H1 (cell line): Measurements from ENCODE around the gene RCBTB2. TPM values are rescaled to one million over a fixed set of nuclear protein-coding genes. Genes with fewer than 3 reads are reported as not detected.

Experiments used
- CTCF ChIA-PET: fragments of 300-600 bp; sonication (Branson Sonifier 250); formaldehyde crosslinking; loops from one replicate; lab custom pipeline; 2021; ENCODE audit not compliant: partially characterized antibody; lab: Charles Lee
- POLR2A ChIA-PET: fragments of 300-600 bp; sonication (Branson Sonifier 250); formaldehyde crosslinking; loops from one replicate; lab custom pipeline; 2021; ENCODE audit warnings: inconsistent platforms; ENCODE audit not compliant: partially characterized antibody; lab: Charles Lee
- DNase-seq, 2 experiments: peaks; one replicate each; pipeline versions ENCODE4 v3.0.0 to v3.0.0-alpha.2; 2010 to 2022; ENCODE audit warnings: low spot score in 2 of 2, low read depth in 1 of 2, mixed read lengths in 1 of 2
- FAIRE-seq: peaks from 2 replicates; lab custom pipeline; 2011; peaks lifted over from hg19 to GRCh38; lab: Jason Lieb, UNC
- H2AFZ ChIP-seq: 2 replicates; pipeline ENCODE4 v1.8.1; 2012; ENCODE audit warnings: low read length, inconsistent platforms
- H2AK5ac ChIP-seq: 2 replicates; pipeline ENCODE4 v1.6.1; 2013; ENCODE audit warnings: low read depth, low read length
- H2BK120ac ChIP-seq: replicated peaks from 2 replicates; pipeline ENCODE3; 2013; ENCODE audit warnings: low read depth, low read length, inconsistent platforms
- H2BK12ac ChIP-seq: 2 replicates; pipeline ENCODE4 v1.6.1; 2013; ENCODE audit warnings: low read depth, low read length
- H2BK15ac ChIP-seq: 2 replicates; pipeline ENCODE4 v1.6.1; 2013; ENCODE audit warnings: low read length
- H2BK20ac ChIP-seq: 2 replicates; pipeline ENCODE4 v1.6.1; 2013; ENCODE audit warnings: low read length
- H2BK5ac ChIP-seq: 2 replicates; pipeline ENCODE4 v1.6.1; 2013; ENCODE audit warnings: low read depth, low read length
- H3K14ac ChIP-seq: 2 replicates; pipeline ENCODE4 v1.6.1; 2013; ENCODE audit warnings: inconsistent platforms; ENCODE audit not compliant: insufficient read length
- H3K18ac ChIP-seq: 2 replicates; pipeline ENCODE4 v1.6.1; 2013; ENCODE audit warnings: low read length; ENCODE audit errors: extremely low read depth
- H3K23ac ChIP-seq: 2 replicates; pipeline ENCODE4 v1.6.1; 2013; ENCODE audit warnings: inconsistent platforms; ENCODE audit not compliant: insufficient read length
- H3K23me2 ChIP-seq: 2 replicates; pipeline ENCODE4 v1.6.1; 2013; ENCODE audit warnings: low read depth, low read length
- H3K27ac ChIP-seq: 2 replicates; pipeline ENCODE4 v1.6.1; 2011; ENCODE audit warnings: low read depth, low read length, inconsistent platforms
- H3K27me3 ChIP-seq, 4 experiments: replicated peaks in 1 of 4; 1 replicate in 1 of 4; 2 replicates in 3 of 4; pipeline versions ENCODE4 v1.6.1 to v1.8.1; 2011 to 2013; ENCODE audit warnings: low read length in 3 of 4, mild to moderate bottlenecking in 3 of 4, inconsistent platforms in 2 of 4, mixed read lengths in 2 of 4, moderate library complexity in 1 of 4; ENCODE audit not compliant: control insufficient read depth in 3 of 4, insufficient read depth in 3 of 4; ENCODE audit errors: extremely low read depth in 1 of 4
- H3K36me3 ChIP-seq, 4 experiments: 2 replicates each; pipeline versions ENCODE4 v1.6.1 to v1.8.1; 2011 to 2013; ENCODE audit warnings: mild to moderate bottlenecking in 4 of 4, low read length in 3 of 4, moderate library complexity in 2 of 4, control low read depth in 1 of 4, inconsistent platforms in 1 of 4; ENCODE audit not compliant: insufficient read depth in 4 of 4, control insufficient read depth in 2 of 4
- H3K4ac ChIP-seq: replicated peaks from 2 replicates; pipeline ENCODE3; 2013; ENCODE audit warnings: low read length, low read depth, mixed read lengths, inconsistent platforms; ENCODE audit not compliant: insufficient read length
- H3K4me1 ChIP-seq, 4 experiments: replicated peaks in 1 of 4; 1 replicate in 1 of 4; 2 replicates in 3 of 4; pipeline versions ENCODE4 v1.6.1 to v1.8.1; 2011 to 2013; ENCODE audit warnings: low read length in 3 of 4, inconsistent platforms in 2 of 4, mixed read lengths in 1 of 4; ENCODE audit not compliant: insufficient read depth in 4 of 4, control insufficient read depth in 3 of 4
- H3K4me2 ChIP-seq, 2 experiments: 2 replicates each; pipeline versions ENCODE4 v1.6.1 to v1.8.1; 2011 to 2013; ENCODE audit warnings: low read depth in 2 of 2, low read length in 2 of 2, control low read depth in 1 of 2, inconsistent platforms in 1 of 2, mild to moderate bottlenecking in 1 of 2; ENCODE audit not compliant: insufficient read depth in 1 of 2
- H3K4me3 ChIP-seq, 4 experiments: fragments of 200-600, 300-600 bp in 1 of 4; sonication (generic), shearing (Covaris generic), sonication (Bioruptor Twin) in 1 of 4; 2 replicates each; pipeline versions ENCODE4 v1.5.1 to v1.8.1; 2011 to 2016; ENCODE audit warnings: low read length in 4 of 4, low read depth in 3 of 4, control low read depth in 2 of 4, inconsistent platforms in 2 of 4, mild to moderate bottlenecking in 2 of 4, mixed read lengths in 1 of 4, moderate library complexity in 1 of 4; ENCODE audit not compliant: insufficient read depth in 2 of 4; ENCODE audit errors: extremely low read depth in 1 of 4
- H3K56ac ChIP-seq: replicated peaks from 2 replicates; pipeline ENCODE3; 2013; ENCODE audit warnings: low read depth, mild to moderate bottlenecking, mixed read lengths, low read length, inconsistent platforms; ENCODE audit not compliant: insufficient read length
- H3K79me1 ChIP-seq: 2 replicates; pipeline ENCODE4 v1.6.1; 2013; ENCODE audit warnings: low read depth, low read length, control low read depth
- H3K79me2 ChIP-seq, 2 experiments: 2 replicates each; pipeline versions ENCODE4 v1.6.1 to v1.8.1; 2012 to 2013; ENCODE audit warnings: low read length in 2 of 2, mild to moderate bottlenecking in 2 of 2, inconsistent platforms in 1 of 2; ENCODE audit not compliant: insufficient read depth in 2 of 2, control insufficient read depth in 1 of 2
- H3K9ac ChIP-seq, 4 experiments: replicated peaks in 1 of 4; 1 replicate in 1 of 4; 2 replicates in 3 of 4; pipeline versions ENCODE4 v1.6.1 to v1.8.1; 2011 to 2013; ENCODE audit warnings: low read depth in 3 of 4, low read length in 3 of 4, control low read depth in 2 of 4, mild to moderate bottlenecking in 2 of 4, moderate library complexity in 2 of 4, inconsistent platforms in 1 of 4; ENCODE audit errors: extremely low read depth in 1 of 4
- H3K9me3 ChIP-seq, 2 experiments: 2 replicates each; pipeline versions ENCODE4 v1.6.1 to v1.8.1; 2012 to 2013; ENCODE audit warnings: mild to moderate bottlenecking in 2 of 2, moderate library complexity in 2 of 2, control low read depth in 1 of 2, inconsistent platforms in 1 of 2, low read depth in 1 of 2, low read length in 1 of 2, mixed read lengths in 1 of 2; ENCODE audit not compliant: insufficient read depth in 2 of 2
- H4K20me1 ChIP-seq, 2 experiments: replicated peaks in 1 of 2; 2 replicates each; pipeline versions ENCODE3 to v1.8.1; 2011 to 2013; ENCODE audit warnings: inconsistent platforms in 2 of 2, low read length in 2 of 2, mild to moderate bottlenecking in 1 of 2; ENCODE audit not compliant: insufficient read depth in 2 of 2, control insufficient read depth in 1 of 2
- H4K5ac ChIP-seq: 2 replicates; pipeline ENCODE4 v1.6.1; 2013; ENCODE audit warnings: low read length, low read depth, mixed read lengths, inconsistent platforms; ENCODE audit not compliant: insufficient read length
- H4K8ac ChIP-seq: 2 replicates; pipeline ENCODE4 v1.8.0; 2013; ENCODE audit warnings: mild to moderate bottlenecking, moderate library complexity, low read length, inconsistent platforms; ENCODE audit not compliant: insufficient read depth; ENCODE audit errors: extremely low read depth
- H4K91ac ChIP-seq: replicated peaks from 2 replicates; pipeline ENCODE3; 2013; ENCODE audit warnings: low read length, mixed read lengths, inconsistent platforms; ENCODE audit not compliant: insufficient read length
- ASH2L ChIP-seq: fragments of 200-600, 300-600 bp; sonication (generic); IDR thresholded peaks from one replicate; pipeline ENCODE4 v1.7.1; 2017; ENCODE audit warnings: low read length
- ATF2 ChIP-seq: IDR thresholded peaks from 2 replicates; pipeline ENCODE4 v1.6.1; 2012; ENCODE audit warnings: low read length, inconsistent platforms
- GABPA ChIP-seq: IDR thresholded peaks from 2 replicates; pipeline ENCODE4 v1.6.1; 2011; ENCODE audit warnings: mild to moderate bottlenecking, low read length, moderate library complexity, borderline replicate concordance; ENCODE audit not compliant: insufficient read depth
- JUN ChIP-seq: IDR thresholded peaks from 2 replicates; pipeline ENCODE4 v1.6.1; 2011; ENCODE audit warnings: low read depth, mild to moderate bottlenecking, improper control_type of control experiment, low read length
- JUND ChIP-seq: IDR thresholded peaks from 2 replicates; pipeline ENCODE4 v1.6.1; 2011; ENCODE audit warnings: mild to moderate bottlenecking, improper control_type of control experiment, low read length
- KDM5A ChIP-seq: fragments of 200-600 bp; IDR thresholded peaks from 2 replicates; pipeline ENCODE4 v1.7.1; 2012; ENCODE audit warnings: mild to moderate bottlenecking, low read length, inconsistent platforms, mixed read lengths
- NANOG ChIP-seq: IDR thresholded peaks from 2 replicates; pipeline ENCODE4 v1.6.1; 2011; ENCODE audit warnings: low read length, low read depth, mild to moderate bottlenecking, inconsistent platforms; ENCODE audit not compliant: insufficient read depth, poor library complexity, severe bottlenecking
- SP4 ChIP-seq: IDR thresholded peaks from 2 replicates; pipeline ENCODE4 v1.6.1; 2012; ENCODE audit warnings: low read length, inconsistent platforms
- TBP ChIP-seq: IDR thresholded peaks from 2 replicates; pipeline ENCODE4 v1.6.1; 2011; ENCODE audit warnings: low read depth, low read length, improper control_type of control experiment
- ZNF274 ChIP-seq: IDR thresholded peaks from 2 replicates; pipeline ENCODE4 v1.7.0; 2012; ENCODE audit warnings: low read length, borderline replicate concordance; ENCODE audit errors: extremely low read depth
- WGBS, 2 experiments: shearing (Covaris generic) in 1 of 2; methylation state at CpG; one replicate each; pipeline versions ENCODE4 v1.1.6 to v1.1.7; 2013 to 2015; ENCODE audit warnings: low lambda C conversion rate in 2 of 2, mixed read lengths in 2 of 2, inconsistent platforms in 1 of 2, low coverage in 1 of 2, missing lambda C conversion rate in 1 of 2; ENCODE audit not compliant: insufficient replicate concordance in 2 of 2, insufficient coverage in 1 of 2, insufficient read length in 1 of 2; ENCODE audit errors: extremely low coverage in 1 of 2, missing lambda C conversion rate in 1 of 2; 5-methylcytosine and 5-hydroxymethylcytosine counted together
- polyA plus RNA-seq, 7 experiments: library from polyadenylated mRNA; depleted of rRNA in 3 of 7; stranded (reverse) in 5 of 7; unstranded in 2 of 7; fragments of >200 nt in 5 of 7; fragments of 200-250 nt in 2 of 7; gene quantifications; 1 replicate in 5 of 7; 2 replicates in 1 of 7; 4 replicates in 1 of 7; pipeline versions ENCODE4 v1.2.1 to v1.2.3, GENCODE V29; 2011 to 2013; ENCODE audit warnings: missing spikeins in 2 of 7, mixed read lengths in 2 of 7
- total RNA-seq: library from RNA; stranded (reverse); fragmentation: NEBNext Ultra II Directional; extraction: Animal tissue kit (Norgen Biotek cat#: 25700); gene quantifications from 2 replicates; pipeline ENCODE4 v1.2.1, GENCODE V29; 2021

Gene RCBTB2
- total and polyA plus RNA-seq, 2 of the 8 experiments (the other 6 are each of a cell fraction or from before 2014, with no cell fraction given) = 5.2 to 8.4 TPM

- Histone ChIP-seq H2AK5ac (no peak overlapping the region), H3K4me1 (no peaks in the 10 kb centered on the region), H2BK120ac (no peak overlapping the region), H3K23ac (no peak overlapping the region), H3K14ac (no peak overlapping the region), H4K8ac (no peak overlapping the region), H3K27ac (no peak overlapping the region), H4K20me1 (no peaks in the 10 kb centered on the region), H2BK5ac (no peak overlapping the region), H3K79me1 (no peaks in the 10 kb centered on the region), H3K27me3 (no peaks in the 10 kb centered on the region), H4K5ac (no peak overlapping the region), H3K56ac (no peak overlapping the region), H2AFZ (no peak overlapping the region), H3K9ac (no peak overlapping the region), H3K4me2 (no peak overlapping the region), H3K4me3 (no peak overlapping the region), H3K23me2 (no peaks in the 10 kb centered on the region), H3K18ac (no peak overlapping the region), H3K9me3 (no peaks in the 10 kb centered on the region), H2BK20ac (no peak overlapping the region), H4K91ac (no peak overlapping the region), H3K36me3 (peaks cover 0 to 9% (median 0%) of the 10 kb centered on the region in 4 experiments; a peak in 2 of 8 replicates), H3K79me2 (no peaks in the 10 kb centered on the region), H2BK15ac (no peak overlapping the region), H2BK12ac (no peak overlapping the region), H3K4ac (no peak overlapping the region)
- WGBS, 2 experiments = 94% methylated on average over 10 of the region's 10 CpGs; no CpG with 5 or more reads in 1 of the 2 experiments
- no peak for TF ChIP-seq ASH2L
- TF ChIP-seq JUN = no peak
- TF ChIP-seq ATF2 = no peak
- no peak for TF ChIP-seq ZNF274
- TF ChIP-seq NANOG = no peak
- TF ChIP-seq SP4 = no peak
- TF ChIP-seq GABPA = no peak
- no peak for TF ChIP-seq TBP
- TF ChIP-seq KDM5A = no peak
- TF ChIP-seq JUND = no peak
- CTCF ChIA-PET = interaction anchor here (1.1 kb wide), 1 partner anchor 9 kb away, joined by 5 read pairs; no protein-coding TSS in a partner anchor
- POLR2A ChIA-PET = no interaction called here
- DNase-seq (no peak), FAIRE-seq (no peak)
These were observed 21.2 kb downstream of the RCBTB2 start for GRCh38 chr13:48511621-48512230.
